ENCODE data around the gene GNLY.

DNA sequence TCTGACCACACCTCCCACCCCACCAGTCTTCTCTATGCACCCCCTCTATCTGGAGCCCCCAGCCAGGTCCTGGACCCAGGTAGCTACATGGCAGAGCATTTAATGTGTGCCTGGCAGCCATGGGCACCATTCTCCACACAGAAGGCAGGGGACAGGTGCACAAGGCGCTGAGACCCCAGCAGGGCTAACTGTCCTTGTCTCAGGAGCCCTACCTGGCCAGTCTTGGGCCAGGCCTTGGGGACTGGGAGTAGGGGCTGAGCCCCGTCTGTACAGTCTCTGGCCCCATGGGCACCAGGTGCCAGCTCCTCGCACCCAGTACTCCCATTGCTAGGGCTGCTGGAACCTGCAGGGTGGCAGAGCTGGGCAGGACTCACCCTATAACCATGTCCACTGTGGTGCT, 2.9 kb downstream of the GNLY start:
- TF ChIP-seq POLR2A (IDR thresholded peaks at IDR 0.05; ENCODE audit: low read depth, low read length) (no peak), POLR2AphosphoS5 (IDR thresholded peaks at IDR 0.05; ENCODE audit: low read depth, low read length) (no peak)
